Adipose tissue (tissue), 3 donors: ENCODE measurements around the gene DGKG. TPM values are rescaled to one million over a fixed set of nuclear protein-coding genes. Genes with fewer than 3 reads are reported as not detected.

Experiments used
- H3K27ac ChIP-seq: one replicate; pipeline ENCODE4 v1.5.1; 2013; ENCODE audit warnings: low read depth, low read length
- WGBS, 3 donors: extraction: QIAGEN DNeasy Blood & Tissue Kit; methylation state at CpG; one replicate each; pipeline ENCODE4 v1.1.7; 2013; 5-methylcytosine and 5-hydroxymethylcytosine counted together
- polyA plus RNA-seq, 3 donors: library from polyadenylated mRNA; stranded (reverse); fragments of 200-250 nt; gene quantifications; one replicate each; pipeline ENCODE4 v1.2.3, GENCODE V29; 2013
- donor health status: healthy with polysubstance abuse.
- donor health status: Bipolar disorder and iron deficiency.
- donor health status: healthy.

The DGKG gene
- polyA plus RNA-seq, 3 donors: 0.38 to 0.56 (median 0.39) TPM

GRCh38 chr3:186369217-186369616, 7.2 kb upstream of the DGKG start:
- WGBS, 3 donors: 54 to 77% (median 62%) methylated on average over 3 of the region's 3 CpGs
- no peak overlapping the region for H3K27ac ChIP-seq

GRCh38 chr3:186368717-186369116, 6.7 kb upstream of the DGKG start:
- WGBS, 3 donors: 53 to 72% (median 68%) methylated on average over 4 of the region's 4 CpGs

GRCh38 chr3:186368176-186368575, 6.1 kb upstream of the DGKG start:
- no peak overlapping the region for H3K27ac ChIP-seq
- 35 to 57% (median 35%) methylated on average over 3 of the region's 3 CpGs for WGBS, 3 donors

More at GRCh38 chr3:186368717-186369116, 6.7 kb upstream of the DGKG start:
- no peak overlapping the region for H3K27ac ChIP-seq

- WGBS, 3 donors: 75 to 76% (median 76%) methylated on average over 8 of the region's 8 CpGs
These were observed 5.6 kb upstream of the DGKG start for GRCh38 chr3:186367631-186368030.

GRCh38 chr3:186366206-186366605, 4.2 kb upstream of the DGKG start:
- H3K27ac ChIP-seq: no peak overlapping the region
- 6 to 51% (median 44%) methylated on average over 1 of the region's 1 CpG for WGBS, 3 donors

More at GRCh38 chr3:186367631-186368030, 5.6 kb upstream of the DGKG start:
- no peak overlapping the region for H3K27ac ChIP-seq

GRCh38 chr3:186365202-186365974, 3.4 kb upstream of the DGKG start:
- 68 to 79% (median 73%) methylated on average over 11 of the region's 11 CpGs for WGBS, 3 donors
- H3K27ac ChIP-seq: no peak overlapping the region

GRCh38 chr3:186362988-186363387, 954 bp upstream of the DGKG start:
- 67 to 75% (median 71%) methylated on average over 10 of the region's 10 CpGs for WGBS, 3 donors
- H3K27ac ChIP-seq: no peak overlapping the region

GRCh38 chr3:186362537-186362842, 456 bp upstream of the DGKG start:
- whole genome bisulfite sequencing, 3 donors: 24 to 33% (median 29%) methylated on average over 9 of the region's 9 CpGs
- no peak overlapping the region for H3K27ac ChIP-seq

- 1 to 3% (median 2%) methylated on average over 26 of the region's 26 CpGs for WGBS, 3 donors
These were observed 730 bp downstream of the DGKG start for GRCh38 chr3:186361246-186361761.

GRCh38 chr3:186360779-186361178, 1.3 kb downstream of the DGKG start:
- no peak overlapping the region for H3K27ac ChIP-seq
- 2 to 6% (median 5%) methylated on average over 27 of the region's 27 CpGs for WGBS, 3 donors

More at GRCh38 chr3:186361246-186361761, 730 bp downstream of the DGKG start:
- H3K27ac ChIP-seq: no peak overlapping the region

GRCh38 chr3:186359078-186359477, 3.0 kb downstream of the DGKG start:
- H3K27ac ChIP-seq: no peak overlapping the region
- WGBS, 3 donors: 40 to 70% (median 52%) methylated on average over 3 of the region's 3 CpGs

GRCh38 chr3:186356152-186356551, 5.9 kb downstream of the DGKG start:
- 79 to 91% (median 85%) methylated on average over 5 of the region's 5 CpGs for WGBS, 3 donors
- no peak overlapping the region for H3K27ac ChIP-seq

GRCh38 chr3:186354100-186354499, 7.9 kb downstream of the DGKG start:
- no peak overlapping the region for H3K27ac ChIP-seq
- 49 to 66% (median 55%) methylated on average over 5 of the region's 5 CpGs for WGBS, 3 donors

GRCh38 chr3:186352369-186352768, 9.7 kb downstream of the DGKG start:
- H3K27ac ChIP-seq: no peak overlapping the region
- 63 to 75% (median 68%) methylated on average over 4 of the region's 4 CpGs for WGBS, 3 donors

GRCh38 chr3:186342197-186342596, 19.8 kb downstream of the DGKG start:
- WGBS, 3 donors: 44 to 83% (median 55%) methylated on average over 5 of the region's 5 CpGs
- H3K27ac ChIP-seq: no peak overlapping the region

- no peak overlapping the region for H3K27ac ChIP-seq
These were observed 21.8 kb downstream of the DGKG start for GRCh38 chr3:186340204-186340603.

GRCh38 chr3:186339180-186339918, 22.7 kb downstream of the DGKG start:
- 60 to 87% (median 71%) methylated on average over 4 of the region's 4 CpGs for WGBS, 3 donors

GRCh38 chr3:186333256-186333655, 28.8 kb downstream of the DGKG start:
- H3K27ac ChIP-seq: no peak overlapping the region

More at GRCh38 chr3:186339180-186339918, 22.7 kb downstream of the DGKG start:
- no peak overlapping the region for H3K27ac ChIP-seq

GRCh38 chr3:186330772-186331460, 31.1 kb downstream of the DGKG start:
- 66 to 81% (median 71%) methylated on average over 6 of the region's 6 CpGs for WGBS, 3 donors
- no peak overlapping the region for H3K27ac ChIP-seq
